HG02678 (cell line): Measurements from ENCODE around the gene S100PBP.

Experiments
- ATAC-seq: cut with Tn5 transposase; IDR thresholded peaks from one replicate; pipeline ENCODE4 v1.9.1; 2021; ENCODE audit warnings: mild to moderate bottlenecking, moderate library complexity; ENCODE audit not compliant: unreplicated experiment

Gene S100PBP

GRCh38 chr1:32886004-32886827 lies 68.8 kb downstream of the S100PBP start, which contains the start of gene HPCA:
Gene HPCA (plus strand): TSS chr1:32886491. CDS start chr1:32888899, 2,408 bp downstream.
- no peak for ATAC-seq

GRCh38 chr1:32886828-32887414 lies 69.5 kb downstream of the S100PBP start:
- ATAC-seq: no peak

GRCh38 chr1:32887623-32888022 lies 70.2 kb downstream of the S100PBP start:
- ATAC-seq: no peak

- ATAC-seq: no peak
These were observed 70.7 kb downstream of the S100PBP start for GRCh38 chr1:32888134-32888533.

GRCh38 chr1:32888677-32889420 lies 71.4 kb downstream of the S100PBP start:
- ATAC-seq: no peak

- ATAC-seq: no peak
These were observed 72.4 kb downstream of the S100PBP start for GRCh38 chr1:32889731-32890278.

GRCh38 chr1:32890516-32891240 lies 73.2 kb downstream of the S100PBP start:
- ATAC-seq: no peak

- no peak for ATAC-seq
These were observed 73.8 kb downstream of the S100PBP start for GRCh38 chr1:32891241-32891570.

- ATAC-seq: no peak
These were observed 74.2 kb downstream of the S100PBP start for GRCh38 chr1:32891630-32892029.

GRCh38 chr1:32892368-32893197 lies 75.1 kb downstream of the S100PBP start:
- no peak for ATAC-seq

GRCh38 chr1:32893198-32894018 lies 76.0 kb downstream of the S100PBP start:
- no peak for ATAC-seq

GRCh38 chr1:32894019-32894600 lies 76.7 kb downstream of the S100PBP start:
- ATAC-seq: no peak

- ATAC-seq: no peak
These were observed 77.2 kb downstream of the S100PBP start for GRCh38 chr1:32894681-32895080.

GRCh38 chr1:32895325-32896215 lies 78.1 kb downstream of the S100PBP start:
- ATAC-seq: no peak

GRCh38 chr1:32896451-32896850 lies 79.0 kb downstream of the S100PBP start:
- no peak for ATAC-seq

GRCh38 chr1:32897082-32898049 lies 79.9 kb downstream of the S100PBP start:
- no peak for ATAC-seq

- ATAC-seq: no peak
These were observed 80.6 kb downstream of the S100PBP start for GRCh38 chr1:32898056-32898455.
